ENCODE data around the gene KCNA5.

GRCh38 chr12:5076761-5077160 lies 33.1 kb downstream of the KCNA5 start:
- no peak for TF ChIP-seq CTCF (IDR thresholded peaks at IDR 0.05)
- no peak for TF ChIP-seq EP300 (IDR thresholded peaks at IDR 0.05)
- peak; percentile 47 for TF ChIP-seq POLR2AphosphoS5 (IDR thresholded peaks at IDR 0.05)
